IMR-90 (cell line): Measurements from ENCODE around the gene AHDC1. TPM values are rescaled to one million over a fixed set of nuclear protein-coding genes. Genes with fewer than 3 reads are reported as not detected.
"Not testable (repeated sequence)": the region's sequence is repeated elsewhere in the genome, so short reads cannot be mapped to it uniquely, and the experiment has no call there.

Experiments used
- ATAC-seq: fragments of 200-7000 bp; cut with Tn5 transposase; 2 replicates; pipeline ENCODE4 v1.9.1; 2020; ENCODE audit warnings: low read depth, mild to moderate bottlenecking, moderate library complexity
- BruUV-seq: library from RNA; stranded (reverse); fragments of 400-500 nt; replicated peaks from 2 replicates; lab custom pipeline; 2021; lab: Mats Ljungman, UMichigan
- CTCF ChIA-PET: fragments of 300-600 bp; formaldehyde crosslinking; extraction: SDS; loops from one replicate; lab custom pipeline; 2021; ENCODE audit warnings: antibody characterized with exemption; lab: Yijun Ruan, JAX
- POLR2A ChIA-PET: fragments of 300-600 bp; sonication (Branson Sonifier 250); formaldehyde crosslinking; loops from one replicate; lab custom pipeline; 2022; ENCODE audit warnings: antibody characterized with exemption; ENCODE audit not compliant: unreplicated experiment; lab: Charles Lee
- DNase-seq: peaks from one replicate; pipeline ENCODE4 v3.0.0; 2013
- H2AFZ ChIP-seq: replicated peaks from 2 replicates; pipeline ENCODE3; 2013; ENCODE audit warnings: low read length, mild to moderate bottlenecking; ENCODE audit not compliant: poor library complexity
- H2AK5ac ChIP-seq: 2 replicates; pipeline ENCODE4 v1.6.1; 2013; ENCODE audit warnings: low read depth, low read length, inconsistent platforms
- H2AK9ac ChIP-seq: replicated peaks from 2 replicates; pipeline ENCODE3; 2013; ENCODE audit warnings: mild to moderate bottlenecking, low read depth, low read length, moderate library complexity; ENCODE audit not compliant: poor library complexity
- H2BK120ac ChIP-seq: 2 replicates; pipeline ENCODE4 v1.6.1; 2013; ENCODE audit warnings: low read depth, low read length, inconsistent platforms
- H2BK15ac ChIP-seq: 3 replicates; pipeline ENCODE4 v1.6.1; 2013; ENCODE audit warnings: low read depth, low read length, inconsistent platforms
- H2BK20ac ChIP-seq: 2 replicates; pipeline ENCODE4 v1.6.1; 2013; ENCODE audit warnings: low read depth, mild to moderate bottlenecking, inconsistent platforms, low read length, moderate library complexity
- H2BK5ac ChIP-seq: 2 replicates; pipeline ENCODE4 v1.6.1; 2013; ENCODE audit warnings: mild to moderate bottlenecking, low read depth, low read length, inconsistent platforms; ENCODE audit not compliant: poor library complexity, severe bottlenecking
- H3K14ac ChIP-seq: replicated peaks from 2 replicates; pipeline ENCODE4 v1.6.1; 2013; ENCODE audit warnings: low read depth, low read length, inconsistent platforms
- H3K18ac ChIP-seq: 2 replicates; pipeline ENCODE4 v1.6.1; 2013; ENCODE audit warnings: low read depth, low read length, control low read depth
- H3K23ac ChIP-seq: 2 replicates; pipeline ENCODE4 v1.6.1; 2013; ENCODE audit warnings: low read depth, low read length, inconsistent platforms
- H3K27ac ChIP-seq: 2 replicates; pipeline ENCODE4 v1.5.1; 2013; ENCODE audit warnings: mild to moderate bottlenecking, control low read depth, low read length; ENCODE audit not compliant: insufficient read depth
- H3K27me3 ChIP-seq: 2 replicates; pipeline ENCODE4 v1.6.1; 2013; ENCODE audit warnings: low read length; ENCODE audit not compliant: control insufficient read depth, insufficient read depth
- H3K36me3 ChIP-seq: 2 replicates; pipeline ENCODE4 v1.6.1; 2013; ENCODE audit warnings: low read length, mixed read lengths; ENCODE audit not compliant: control insufficient read depth, insufficient read depth
- H3K4ac ChIP-seq: 2 replicates; pipeline ENCODE4 v1.6.1; 2013; ENCODE audit warnings: low read depth, low read length, inconsistent platforms
- H3K4me1 ChIP-seq: 2 replicates; pipeline ENCODE4 v1.6.1; 2013; ENCODE audit warnings: low read length, mixed read lengths; ENCODE audit not compliant: control insufficient read depth, insufficient read depth
- H3K4me2 ChIP-seq: 2 replicates; pipeline ENCODE4 v1.6.1; 2013; ENCODE audit warnings: low read depth, mild to moderate bottlenecking, control low read depth, low read length, moderate library complexity
- H3K4me3 ChIP-seq: 2 replicates; pipeline ENCODE4 v1.5.1; 2013; ENCODE audit warnings: low read depth, mild to moderate bottlenecking, control low read depth, low read length, moderate library complexity; ENCODE audit not compliant: insufficient read depth
- H3K56ac ChIP-seq: 2 replicates; pipeline ENCODE4 v1.6.1; 2013; ENCODE audit warnings: low read length, inconsistent platforms; ENCODE audit not compliant: insufficient read depth; ENCODE audit errors: extremely low read depth
- H3K79me1 ChIP-seq, 2 experiments: 2 replicates each; pipeline ENCODE4 v1.6.1; 2013; ENCODE audit warnings: low read length in 2 of 2, inconsistent platforms in 1 of 2, low read depth in 1 of 2
- H3K9ac ChIP-seq: 2 replicates; pipeline ENCODE4 v1.6.1; 2013; ENCODE audit warnings: low read depth, low read length, control low read depth
- H3K9me1 ChIP-seq: 2 replicates; pipeline ENCODE4 v1.6.1; 2013; ENCODE audit warnings: low read length, inconsistent platforms; ENCODE audit not compliant: insufficient read depth
- H3K9me3 ChIP-seq: 2 replicates; pipeline ENCODE4 v1.6.1; 2013; ENCODE audit warnings: low read length; ENCODE audit not compliant: control insufficient read depth, insufficient read depth
- H4K20me1 ChIP-seq: 2 replicates; pipeline ENCODE4 v1.6.1; 2013; ENCODE audit warnings: low read length, inconsistent platforms; ENCODE audit not compliant: insufficient read depth
- H4K5ac ChIP-seq: 2 replicates; pipeline ENCODE4 v1.6.1; 2013; ENCODE audit warnings: mild to moderate bottlenecking, low read depth, low read length, control low read depth
- H4K8ac ChIP-seq, 2 experiments: 2 replicates each; pipeline ENCODE4 v1.6.1; 2013; ENCODE audit warnings: low read depth in 2 of 2, low read length in 2 of 2, control low read depth in 1 of 2, inconsistent platforms in 1 of 2
- H4K91ac ChIP-seq: 2 replicates; pipeline ENCODE4 v1.6.1; 2013; ENCODE audit warnings: low read depth, low read length, inconsistent platforms; ENCODE audit not compliant: insufficient read depth
- WGBS, 2 experiments: methylation state at CpG; one replicate each; pipeline versions ENCODE4 v1.1.5 to v1.1.7; 2013; ENCODE audit warnings: missing lambda C conversion rate in 2 of 2; ENCODE audit not compliant: insufficient read length in 1 of 2; ENCODE audit errors: extremely low coverage in 2 of 2; 5-methylcytosine and 5-hydroxymethylcytosine counted together
- dilution Hi-C: fragments of 300-500 bp; cut with HindIII; formaldehyde crosslinking; loops from one replicate; pipeline ENCODE4 v1.14.3; 2018; ENCODE audit warnings: low sequenced_read_pairs; ENCODE audit not compliant: unreplicated experiment
- in situ Hi-C: fragments of 300-500 bp; cut with MboI; formaldehyde crosslinking; loops from 3 replicates; pipeline ENCODE4 v1.14.3; 2019; ENCODE audit warnings: low sequenced_read_pairs, inconsistent platforms, mixed read lengths
- intact Hi-C: fragments of 100-400 bp; cut with micrococcal nuclease; formaldehyde crosslinking; loops from 2 replicates; pipeline ENCODE4 v1.10.0; 2022
- polyA plus RNA-seq, 3 experiments: library from polyadenylated mRNA; depleted of rRNA; stranded (reverse); fragments of >200 nt; gene quantifications; 2 replicates each; pipeline ENCODE4 v1.2.3, GENCODE V29; 2012; ENCODE audit warnings: low replicate concordance in 1 of 3
- total RNA-seq: library from RNA; depleted of rRNA; stranded (reverse); fragments of >200 nt; gene quantifications from 2 replicates; pipeline ENCODE4 v1.2.3, GENCODE V29; 2012

AHDC1 gene
- total and polyA plus RNA-seq, 2 of the 4 experiments (the other 2 are of a cell fraction), result 2.0 to 11.6 TPM

DNA sequence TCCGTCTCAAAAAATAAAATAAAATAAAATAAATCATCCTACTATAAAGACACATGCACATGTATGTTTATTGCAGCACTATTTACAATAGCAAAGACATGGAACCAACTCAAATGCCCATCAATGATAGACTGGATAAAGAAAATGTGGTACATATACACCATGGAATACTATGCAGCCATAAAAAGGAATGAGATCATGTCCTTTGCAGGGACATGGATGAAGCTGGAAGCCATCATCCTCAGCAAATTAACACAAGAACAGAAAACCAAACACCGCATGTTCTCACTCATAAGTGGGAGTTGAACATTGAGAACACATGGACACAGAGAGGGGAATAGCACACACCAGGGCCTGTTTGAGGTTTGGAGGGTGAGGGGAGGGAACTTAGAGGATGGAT, 102.8 kb downstream of the AHDC1 start:
- H2AK5ac ChIP-seq, POLR2A ChIA-PET, H3K9me1 ChIP-seq, H2BK15ac ChIP-seq, intact Hi-C loops, H3K4ac ChIP-seq, H4K20me1 ChIP-seq, H2BK5ac ChIP-seq, H3K27ac ChIP-seq, H3K79me1 ChIP-seq, H2AK9ac ChIP-seq, H3K4me3 ChIP-seq, DNase-seq, H3K27me3 ChIP-seq, dilution Hi-C loops, H2BK20ac ChIP-seq, CTCF ChIA-PET, H3K18ac ChIP-seq, H4K5ac ChIP-seq, H4K91ac ChIP-seq, H4K8ac ChIP-seq, in situ Hi-C loops, ATAC-seq, H2BK120ac ChIP-seq, H3K9ac ChIP-seq, H2AFZ ChIP-seq, BruUV-seq, H3K36me3 ChIP-seq, H3K4me2 ChIP-seq, H3K23ac ChIP-seq, H3K9me3 ChIP-seq, H3K14ac ChIP-seq, H3K56ac ChIP-seq: not testable (repeated sequence)
- no CpG with 5 or more reads among the region's 2 CpGs for WGBS, 2 experiments
- peaks cover 15% of the 10 kb centered on the region for H3K4me1 ChIP-seq
